G401 (cell line): ENCODE data around the gene FKBP15. TPM values are rescaled to one million over a fixed set of nuclear protein-coding genes. Genes with fewer than 3 reads are reported as not detected.
"Not testable (repeated sequence)": the region's sequence is repeated elsewhere in the genome, so short reads cannot be mapped to it uniquely, and the experiment has no call there.

Experiments used
- DNase-seq: peaks from one replicate; pipeline ENCODE4 v3.0.0-alpha.2; 2015; ENCODE audit warnings: low spot score
- in situ Hi-C: cut with HindIII; loops from 2 replicates; pipeline ENCODE4 v1.10.0; 2016; ENCODE audit warnings: low sequenced_read_pairs, mixed read lengths
- total RNA-seq: library from RNA; depleted of rRNA; stranded (reverse); fragments of >200 nt; shearing (Covaris generic); gene quantifications from 2 replicates; pipeline ENCODE4 v1.2.3, GENCODE V29; 2014; rRNA removed

The FKBP15 gene
- 6.6 and 7.7 TPM in 2 replicates for total RNA-seq

- peak; percentile 98 for DNase-seq
- in situ Hi-C loops, result no loop called here
Observed at GRCh38 chr9:113221003-113221799, at the start of gene FKBP15, which contains the start of gene SLC31A1. Gene FKBP15, minus strand, starts transcription at chr9:113221277. Its CDS starts 34 bp downstream, at chr9:113221243. Gene SLC31A1, plus strand, starts transcription at chr9:113221544. Its CDS starts 34,605 bp downstream, at chr9:113256149.

DNA sequence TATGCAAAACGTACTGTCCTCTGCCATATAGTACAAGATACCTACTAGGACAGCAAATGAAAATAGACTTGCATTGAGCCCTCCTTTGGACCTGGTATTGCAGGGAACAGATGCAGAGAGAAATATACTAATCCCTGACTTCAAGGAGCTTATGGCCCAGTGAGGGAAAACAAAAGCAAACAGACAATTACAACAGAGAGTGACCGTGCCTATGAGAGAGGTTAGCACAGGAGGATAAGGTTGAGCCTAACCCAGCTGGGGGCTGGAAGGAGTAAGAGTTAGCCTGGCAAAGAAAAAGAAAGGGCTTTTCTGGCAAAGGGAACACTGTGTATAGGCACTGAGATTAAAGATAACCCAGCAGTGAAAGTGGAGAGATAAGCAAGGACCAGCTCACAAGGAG is 48.8 kb upstream of the FKBP15 start:
- in situ Hi-C loops, result no loop called here

DNA sequence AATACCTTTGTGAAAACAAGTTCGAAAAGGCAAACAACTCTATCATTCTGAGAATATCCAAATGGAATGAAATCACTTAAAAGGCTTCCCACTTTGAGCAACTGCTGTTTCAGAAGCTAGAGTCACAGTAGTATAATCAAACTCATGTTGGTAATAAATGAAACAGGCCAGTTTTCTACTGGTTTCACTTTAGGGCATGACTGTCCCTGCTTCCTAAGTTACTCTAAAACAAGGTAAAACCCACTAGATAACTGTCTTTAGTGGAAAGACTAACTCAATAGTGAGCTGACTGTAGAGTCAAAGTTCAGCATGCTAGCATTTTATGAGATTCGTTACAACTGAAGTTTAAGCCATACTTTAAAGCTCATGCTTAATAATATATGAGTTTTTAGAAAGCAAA is 48.3 kb upstream of the FKBP15 start:
- in situ Hi-C loops, result no loop called here
- no peak for DNase-seq

More for the DNA sequence above, 48.8 kb upstream of the FKBP15 start:
- DNase-seq, result no peak

GRCh38 chr9:113267911-113268566 is 47.0 kb upstream of the FKBP15 start:
- DNase-seq, result no peak
- in situ Hi-C loops, result no loop called here

DNA sequence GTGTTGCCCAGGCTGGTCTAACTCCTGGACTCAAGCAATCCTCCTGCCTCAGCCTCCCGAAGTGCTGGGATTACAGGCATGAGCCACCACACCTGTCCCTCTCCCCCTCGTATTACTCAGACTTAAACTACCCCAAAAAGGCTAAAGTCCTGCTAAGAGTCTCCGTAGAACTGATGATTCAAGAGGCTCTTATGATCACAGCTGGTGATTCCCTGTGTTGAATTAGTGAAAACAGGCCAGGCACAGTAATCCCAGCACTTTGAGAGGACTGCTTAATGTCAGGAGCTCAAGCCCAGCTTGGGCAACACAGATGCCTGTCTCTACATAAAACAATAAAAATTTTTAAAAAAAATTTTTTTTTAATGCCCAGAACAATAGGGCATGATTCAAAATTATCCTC is 45.1 kb upstream of the FKBP15 start:
- in situ Hi-C loops, result no loop called here
- no peak for DNase-seq

- in situ Hi-C loops, result no loop called here
- DNase-seq, result no peak
Observed at GRCh38 chr9:113261917-113262671, 41.0 kb upstream of the FKBP15 start.

- in situ Hi-C loops, result no loop called here
- DNase-seq, result no peak
Observed at GRCh38 chr9:113258282-113258681, 37.2 kb upstream of the FKBP15 start.

GRCh38 chr9:113257863-113258262 is 36.8 kb upstream of the FKBP15 start:
- DNase-seq, result no peak
- in situ Hi-C loops, result no loop called here

GRCh38 chr9:113255438-113255837 is 34.4 kb upstream of the FKBP15 start:
- no peak for DNase-seq
- in situ Hi-C loops, result no loop called here

DNA sequence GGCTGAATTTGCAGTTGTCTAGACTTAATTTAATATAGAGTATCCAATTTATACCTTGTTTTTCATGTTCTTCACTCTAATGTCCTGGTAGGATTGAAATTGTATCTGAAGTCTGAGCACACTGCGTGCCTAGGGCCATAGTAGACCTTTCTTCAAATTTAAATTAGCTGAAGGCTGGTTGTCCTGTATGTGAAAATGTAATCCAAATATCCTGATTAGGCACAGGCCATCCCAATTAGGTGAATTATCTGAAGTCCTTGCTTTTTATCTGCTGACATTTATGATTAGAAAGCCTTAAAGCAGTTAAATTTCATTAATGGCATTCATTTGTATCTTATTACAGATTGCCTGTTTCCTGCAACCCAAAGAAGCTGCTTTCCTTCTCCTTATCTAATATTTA is 33.9 kb upstream of the FKBP15 start:
- no peak for DNase-seq
- in situ Hi-C loops, result no loop called here

DNA sequence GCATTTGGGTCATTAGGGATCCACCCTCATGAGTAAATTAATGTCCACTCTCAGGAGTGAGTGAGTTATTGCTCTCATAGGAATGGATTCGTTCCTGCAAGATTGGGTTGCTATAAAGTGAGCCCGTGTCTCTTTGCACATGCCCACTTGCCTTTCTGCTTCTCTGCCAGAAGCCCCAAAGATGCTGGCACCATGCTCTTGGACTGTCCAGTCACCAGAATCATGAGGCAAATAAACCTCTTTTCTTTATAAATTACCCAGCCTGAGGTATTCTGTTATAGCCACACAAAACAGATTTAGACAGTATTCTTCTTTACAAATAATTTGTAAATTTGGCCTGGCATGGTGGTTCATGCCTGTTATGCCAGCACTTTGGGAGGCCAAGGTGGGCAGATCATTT is 29.7 kb upstream of the FKBP15 start:
- DNase-seq, result no peak
- in situ Hi-C loops, result no loop called here

GRCh38 chr9:113249661-113250060 is 28.6 kb upstream of the FKBP15 start:
- DNase-seq, in situ Hi-C loops: not testable (repeated sequence)

GRCh38 chr9:113247640-113248039 is 26.6 kb upstream of the FKBP15 start:
- in situ Hi-C loops, result no loop called here
- no peak for DNase-seq

DNA sequence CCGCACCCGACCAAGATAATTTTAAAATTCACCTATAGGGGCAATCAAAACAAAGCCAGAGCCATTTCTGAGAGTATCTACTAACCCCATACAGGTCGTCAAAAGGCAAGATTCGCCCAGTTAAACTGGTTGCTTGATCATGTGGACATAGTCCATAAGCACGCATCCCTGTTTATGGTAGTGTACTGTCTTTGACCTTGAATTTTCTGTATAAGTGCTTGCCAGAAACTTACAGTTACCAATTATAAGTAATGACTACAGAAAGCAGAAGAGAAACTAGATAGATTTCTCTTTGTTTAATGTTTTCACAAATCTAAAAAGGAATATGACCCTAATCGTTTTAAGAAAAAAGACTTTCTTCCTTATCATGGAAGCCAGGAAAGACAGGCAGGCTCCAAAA is 25.9 kb upstream of the FKBP15 start:
- no peak for DNase-seq
- in situ Hi-C loops, result no loop called here

GRCh38 chr9:113245894-113246293 is 24.8 kb upstream of the FKBP15 start:
- in situ Hi-C loops, result no loop called here

GRCh38 chr9:113244556-113244955 is 23.5 kb upstream of the FKBP15 start:
- no peak for DNase-seq
- in situ Hi-C loops, result no loop called here

More at GRCh38 chr9:113245894-113246293, 24.8 kb upstream of the FKBP15 start:
- no peak for DNase-seq

GRCh38 chr9:113241161-113241560 is 20.1 kb upstream of the FKBP15 start:
- no peak for DNase-seq
- in situ Hi-C loops, result no loop called here

- in situ Hi-C loops, result no loop called here
- DNase-seq, result no peak
Observed at GRCh38 chr9:113238859-113239232, 17.8 kb upstream of the FKBP15 start.

DNA sequence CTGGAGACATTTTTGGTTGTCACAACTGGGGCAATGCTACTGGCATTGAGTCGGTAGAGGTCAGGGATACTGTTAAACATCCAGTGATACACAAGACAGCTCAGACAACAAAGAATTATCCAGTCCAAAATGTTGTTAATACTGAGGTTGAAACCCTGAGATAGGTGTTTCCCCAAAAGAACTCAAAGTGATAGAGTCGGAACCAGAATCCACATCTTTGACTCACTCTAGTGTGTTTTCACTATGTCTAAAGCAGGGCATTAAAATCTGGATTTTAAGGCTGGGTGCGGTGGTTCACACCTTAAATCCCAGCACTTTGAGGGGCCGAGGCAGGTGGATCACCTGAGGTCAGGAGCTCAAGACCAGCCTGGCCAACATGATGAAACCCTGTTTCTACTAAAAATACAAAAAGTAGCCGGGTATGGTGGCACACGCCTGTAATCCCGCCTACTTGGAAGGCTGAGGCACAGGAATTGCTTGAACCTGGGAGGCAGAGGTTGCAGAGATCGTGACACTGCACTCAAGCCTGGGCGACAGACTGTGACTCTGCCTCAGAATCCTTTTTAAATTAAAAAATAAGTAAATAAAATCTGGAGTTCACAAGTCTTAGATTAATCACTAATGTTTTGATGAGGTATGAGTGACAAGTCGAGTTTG is 17.3 kb upstream of the FKBP15 start:
- no peak for DNase-seq
- in situ Hi-C loops, result no loop called here
